Naive thymus-derived CD4-positive, alpha-beta T cell (primary cell): Measurements from ENCODE around the gene EIF6. TPM values are rescaled to one million over a fixed set of nuclear protein-coding genes. Genes with fewer than 3 reads are reported as not detected.

Source experiments
- ATAC-seq: fragments of 150-1000 bp; cut with Tn5 transposase; 2 replicates; pipeline ENCODE4 v1.10.0; 2021; ENCODE audit warnings: mild to moderate bottlenecking, moderate library complexity
- CTCF ChIA-PET: fragments of 350-600 bp; sonication (Branson Sonifier 250); formaldehyde crosslinking; loops from one replicate; lab custom pipeline; 2021; ENCODE audit warnings: antibody characterized with exemption; lab: Charles Lee
- POLR2A ChIA-PET: fragments of 350-600 bp; sonication (Branson Sonifier 250); formaldehyde crosslinking; loops from one replicate; lab custom pipeline; 2021; ENCODE audit warnings: antibody characterized with exemption, inconsistent platforms; lab: Charles Lee
- DNase-seq, 9 donors: peaks; one replicate each; pipeline versions ENCODE4 v3.0.0 to v3.0.0-alpha.2; 2020 to 2022; ENCODE audit warnings: mixed read lengths in 1 of 9
- H3K27ac ChIP-seq: one replicate; pipeline ENCODE4 v1.7.0; 2013; ENCODE audit warnings: mild to moderate bottlenecking, low read depth, low read length, moderate library complexity
- H3K27me3 ChIP-seq, 2 donors: one replicate each; pipeline ENCODE4 v1.7.0; 2013; ENCODE audit warnings: low read length in 2 of 2, mild to moderate bottlenecking in 2 of 2, moderate library complexity in 2 of 2; ENCODE audit not compliant: control insufficient read depth in 2 of 2, insufficient read depth in 2 of 2
- H3K36me3 ChIP-seq, 3 experiments: 1 replicate in 2 of 3; 2 replicates in 1 of 3; pipeline ENCODE4 v1.7.0; 2013; ENCODE audit warnings: low read length in 3 of 3, mild to moderate bottlenecking in 3 of 3, moderate library complexity in 1 of 3; ENCODE audit not compliant: insufficient read depth in 3 of 3, control insufficient read depth in 2 of 3
- H3K4me1 ChIP-seq, 2 donors: one replicate each; pipeline ENCODE4 v1.7.0; 2013; ENCODE audit warnings: low read length in 2 of 2, mild to moderate bottlenecking in 2 of 2, moderate library complexity in 1 of 2; ENCODE audit not compliant: control insufficient read depth in 2 of 2, insufficient read depth in 2 of 2
- H3K4me3 ChIP-seq: 2 replicates; pipeline ENCODE4 v1.7.0; 2013; ENCODE audit warnings: mild to moderate bottlenecking, low read length
- H3K9me3 ChIP-seq, 3 experiments: 1 replicate in 2 of 3; 2 replicates in 1 of 3; pipeline ENCODE4 v1.7.0; 2013; ENCODE audit warnings: low read length in 3 of 3; ENCODE audit not compliant: control insufficient read depth in 2 of 3
- H3K27ac Mint-ChIP-seq, 9 donors: one replicate each; pipeline ENCODE4 v1.8.0; 2020 to 2022; ENCODE audit warnings: mixed read lengths in 9 of 9, mild to moderate bottlenecking in 8 of 9, moderate library complexity in 5 of 9, inconsistent platforms in 2 of 9
- H3K27me3 Mint-ChIP-seq, 5 donors: one replicate each; pipeline ENCODE4 v1.8.0; 2021 to 2022; ENCODE audit warnings: mixed read lengths in 5 of 5, mild to moderate bottlenecking in 1 of 5
- H3K36me3 Mint-ChIP-seq, 5 donors: one replicate each; pipeline ENCODE4 v1.8.0; 2020 to 2022; ENCODE audit warnings: mixed read lengths in 5 of 5, mild to moderate bottlenecking in 3 of 5, inconsistent platforms in 1 of 5
- H3K4me1 Mint-ChIP-seq, 7 donors: one replicate each; pipeline ENCODE4 v1.8.0; 2020 to 2022; ENCODE audit warnings: mixed read lengths in 7 of 7, mild to moderate bottlenecking in 3 of 7, inconsistent platforms in 1 of 7
- H3K4me3 Mint-ChIP-seq, 10 donors: one replicate each; pipeline ENCODE4 v1.8.0; 2020 to 2022; ENCODE audit warnings: mild to moderate bottlenecking in 10 of 10, mixed read lengths in 10 of 10, moderate library complexity in 6 of 10, inconsistent platforms in 2 of 10
- H3K9me3 Mint-ChIP-seq, 11 donors: one replicate each; pipeline ENCODE4 v1.8.0; 2020 to 2022; ENCODE audit warnings: mixed read lengths in 11 of 11, mild to moderate bottlenecking in 4 of 11, inconsistent platforms in 1 of 11, moderate library complexity in 1 of 11
- intact Hi-C, 2 donors: fragments of 100-400 bp; cut with micrococcal nuclease; formaldehyde crosslinking; loops; one replicate each; pipeline ENCODE4 v1.15.1; 2023
- polyA plus RNA-seq, 2 donors: library from polyadenylated mRNA; unstranded; fragments of 300-500 nt; fragmentation: Illumina TruSeq; gene quantifications; one replicate each; pipeline ENCODE4 v1.2.3, GENCODE V29; 2021
- total RNA-seq, 6 experiments: library from RNA in 5 of 6; stranded (reverse) in 5 of 6; gene quantifications; 1 replicate in 5 of 6; 2 replicates in 1 of 6; pipeline ENCODE4 v1.2.3 and lab custom pipeline; 2021 to 2026

The EIF6 gene
- total and polyA plus RNA-seq, 7 experiments from 2014 or later = 35.4 to 150 (median 55.2) TPM

DNA sequence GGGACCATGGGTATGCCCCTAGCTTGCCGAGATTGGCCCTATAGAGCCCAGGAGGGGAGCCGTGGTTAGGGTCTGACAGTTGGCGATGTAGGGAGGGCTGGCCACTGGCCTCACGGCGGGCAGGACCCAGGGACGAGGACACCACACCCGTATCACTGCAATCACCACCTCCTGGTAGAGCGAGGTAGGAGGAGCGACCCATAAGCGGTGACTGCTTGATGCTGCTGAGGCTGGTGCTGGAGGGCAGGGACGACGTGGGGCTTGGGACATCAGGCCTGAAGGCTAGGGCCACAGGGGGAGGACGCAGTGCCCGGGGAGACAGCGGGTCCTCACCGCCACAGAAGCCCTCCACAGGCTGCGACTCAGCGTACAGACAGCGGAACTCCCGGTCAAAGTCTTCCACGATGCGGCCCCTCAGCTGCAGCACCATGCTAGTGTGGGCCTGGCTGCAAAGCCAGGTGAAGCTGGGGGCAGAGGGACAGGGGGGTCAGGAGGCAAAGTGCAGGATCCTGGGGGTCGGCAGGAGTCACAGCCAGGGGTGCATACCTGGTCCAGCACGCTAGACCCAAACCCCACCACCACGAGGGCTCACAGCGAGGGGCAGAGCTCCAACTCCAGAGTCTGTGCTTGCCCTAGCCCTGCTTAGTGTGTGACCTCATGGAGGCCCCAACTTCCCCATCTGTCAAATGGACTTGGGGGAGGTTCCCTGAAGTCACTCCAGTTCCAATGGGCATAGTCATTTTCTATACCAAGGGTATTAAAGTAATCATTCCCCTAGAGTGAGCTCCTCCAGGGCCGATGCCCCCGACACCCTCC lies 3.1 kb upstream of the EIF6 start:
- no peak overlapping the region for H3K4me3 ChIP-seq
- Mint-ChIP-seq H3K27ac (peak overlapping the region in 1 of 9 donors; percentile 33), H3K27me3 (peaks cover 0 to 4% (median 0%) of the 10 kb centered on the region in 5 donors), H3K9me3 (no peaks in the 10 kb centered on the region), H3K4me3 (peak overlapping the region in 1 of 10 donors; percentile 51), H3K36me3 (peaks cover 0 to 2% (median 0%) of the 10 kb centered on the region in 5 donors), H3K4me1 (peaks cover 14 to 26% (median 21%) of the 10 kb centered on the region in 7 donors)
- H3K27ac ChIP-seq = no peak overlapping the region
- no peaks in the 10 kb centered on the region for H3K36me3 ChIP-seq
- ATAC-seq (no peak), DNase-seq (no peak)
- no peaks in the 10 kb centered on the region for H3K27me3 ChIP-seq
- ChIA-PET CTCF (interaction anchor here (0.6 kb wide), 2 partner anchors 58 to 633 kb away, joined by 3 read pairs; no protein-coding TSS in a partner anchor), POLR2A (interaction anchor here (1.8 kb wide), 1 partner anchor 10 kb away, joined by 7 read pairs; the partner anchor contains the start of gene MMP24OS)
- peaks cover 7 to 8% of the 10 kb centered on the region in 2 donors for H3K4me1 ChIP-seq
- intact Hi-C loops = no loop called here
- no peaks in the 10 kb centered on the region for H3K9me3 ChIP-seq

GRCh38 chr20:35286899-35287508 lies 2.4 kb upstream of the EIF6 start:
- Histone ChIP-seq H3K9me3 (no peaks in the 10 kb centered on the region), H3K27ac (no peak overlapping the region), H3K27me3 (no peaks in the 10 kb centered on the region), H3K36me3 (no peaks in the 10 kb centered on the region), H3K4me3 (no peak overlapping the region), H3K4me1 (peaks cover 7 to 8% of the 10 kb centered on the region in 2 donors)
- no peak for DNase-seq
- Mint-ChIP-seq H3K27me3 (no peaks in the 10 kb centered on the region), H3K4me1 (peaks cover 14 to 33% (median 25%) of the 10 kb centered on the region in 7 donors), H3K36me3 (peaks cover 0 to 5% (median 0%) of the 10 kb centered on the region in 5 donors), H3K9me3 (no peaks in the 10 kb centered on the region), H3K27ac (no peak overlapping the region), H3K4me3 (peak overlapping the region in 1 of 10 donors; percentile 51)
- CTCF ChIA-PET = no interaction called here
- intact Hi-C loops = no loop called here
- no peak for ATAC-seq
- POLR2A ChIA-PET = interaction anchor here (1.8 kb wide), 1 partner anchor 9 kb away, joined by 7 read pairs; the partner anchor contains the start of gene MMP24OS

DNA sequence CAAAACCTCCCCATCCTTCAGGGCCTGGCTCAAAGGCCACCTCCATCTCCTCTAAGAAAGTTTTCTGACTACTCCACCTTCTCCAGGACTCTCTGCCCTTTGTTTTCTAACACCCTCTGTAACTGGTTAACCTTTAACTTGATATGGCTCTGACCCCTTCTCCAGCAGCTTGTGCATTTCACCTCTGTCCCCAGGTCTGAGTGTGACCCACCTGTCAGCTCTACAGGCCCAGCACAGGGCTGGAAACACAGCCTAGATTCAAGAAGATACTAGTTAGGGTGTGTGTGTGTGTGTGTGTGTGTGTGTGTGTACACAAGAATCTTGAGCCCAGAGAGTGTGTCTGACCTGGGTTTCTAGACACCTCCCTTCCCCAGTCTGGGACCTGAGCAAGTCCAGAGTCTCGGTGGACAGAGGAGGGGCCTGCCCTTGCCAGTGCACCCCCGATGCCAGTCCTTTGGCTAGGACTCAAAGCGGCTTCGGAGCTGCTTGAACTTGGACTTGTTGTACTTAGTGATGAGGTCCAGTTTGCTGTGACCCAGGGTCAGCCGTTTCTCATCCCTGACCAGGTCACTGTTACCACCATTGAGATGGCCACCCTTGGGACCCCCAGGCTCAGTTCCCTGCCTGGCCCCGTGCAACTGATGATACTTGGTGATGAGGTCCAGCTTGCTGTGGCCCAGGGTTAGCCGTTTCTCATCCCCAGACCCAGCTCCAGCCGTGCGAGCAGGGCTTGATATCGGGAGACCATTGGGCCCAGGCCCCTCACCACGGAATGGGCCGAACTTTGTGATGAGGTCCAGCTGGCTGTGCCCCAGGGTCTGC lies 1.7 kb upstream of the EIF6 start:
- Histone ChIP-seq H3K4me3 (no peak overlapping the region), H3K4me1 (peaks cover 7 to 8% of the 10 kb centered on the region in 2 donors), H3K36me3 (no peaks in the 10 kb centered on the region), H3K27me3 (no peaks in the 10 kb centered on the region), H3K9me3 (no peaks in the 10 kb centered on the region), H3K27ac (peak overlapping the region; percentile 7)
- Mint-ChIP-seq H3K27ac (peak overlapping the region; percentile 43 to 94 (median 75)), H3K9me3 (no peaks in the 10 kb centered on the region), H3K27me3 (no peaks in the 10 kb centered on the region), H3K4me3 (peak overlapping the region; percentile 71 to 96 (median 90)), H3K4me1 (peaks cover 14 to 37% (median 25%) of the 10 kb centered on the region in 7 donors), H3K36me3 (peaks cover 0 to 6% (median 0%) of the 10 kb centered on the region in 5 donors)
- DNase-seq (no peak), ATAC-seq (no peak)
- intact Hi-C loops = no loop called here
- POLR2A ChIA-PET = no interaction called here
- CTCF ChIA-PET = no interaction called here

DNA sequence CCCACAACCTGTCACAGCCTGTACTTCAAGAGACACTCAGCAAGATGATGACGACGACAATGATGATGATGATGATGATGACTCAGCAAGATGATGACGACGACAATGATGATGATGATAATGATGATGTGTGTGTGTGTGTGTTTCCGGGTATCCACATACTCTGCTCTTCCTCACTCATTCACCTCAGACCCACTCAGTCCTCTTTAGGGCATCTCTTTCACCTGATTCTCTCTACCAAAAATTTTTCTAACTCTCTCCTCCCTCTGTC lies 1.2 kb upstream of the EIF6 start:
- intact Hi-C loops = loop anchor here (2.0 kb wide), 4 partner anchors 19 to 669 kb away; partner anchors contain the start of genes SCAND1 (in 1 of the 2) and TRPC4AP (in 1 of the 2)
- ChIA-PET POLR2A (no interaction called here), CTCF (no interaction called here)
- H3K27ac Mint-ChIP-seq = peak overlapping the region; percentile 43 to 94 (median 75)
- Histone ChIP-seq H3K9me3 (no peaks in the 10 kb centered on the region), H3K27me3 (no peaks in the 10 kb centered on the region), H3K27ac (peak overlapping the region; percentile 7), H3K4me1 (peaks cover 7 to 8% of the 10 kb centered on the region in 2 donors), H3K36me3 (peaks cover 0 to under 1% (median 0%) of the 10 kb centered on the region in 3 experiments), H3K4me3 (no peak overlapping the region)
- peak overlapping the region; percentile 71 to 96 (median 90) for H3K4me3 Mint-ChIP-seq
- no peak for ATAC-seq
- peaks cover 0 to 6% (median 0%) of the 10 kb centered on the region in 5 donors for H3K36me3 Mint-ChIP-seq
- H3K27me3 Mint-ChIP-seq = no peaks in the 10 kb centered on the region
- no peaks in the 10 kb centered on the region for H3K9me3 Mint-ChIP-seq
- H3K4me1 Mint-ChIP-seq = peaks cover 14 to 37% (median 25%) of the 10 kb centered on the region in 7 donors
- no peak for DNase-seq

DNA sequence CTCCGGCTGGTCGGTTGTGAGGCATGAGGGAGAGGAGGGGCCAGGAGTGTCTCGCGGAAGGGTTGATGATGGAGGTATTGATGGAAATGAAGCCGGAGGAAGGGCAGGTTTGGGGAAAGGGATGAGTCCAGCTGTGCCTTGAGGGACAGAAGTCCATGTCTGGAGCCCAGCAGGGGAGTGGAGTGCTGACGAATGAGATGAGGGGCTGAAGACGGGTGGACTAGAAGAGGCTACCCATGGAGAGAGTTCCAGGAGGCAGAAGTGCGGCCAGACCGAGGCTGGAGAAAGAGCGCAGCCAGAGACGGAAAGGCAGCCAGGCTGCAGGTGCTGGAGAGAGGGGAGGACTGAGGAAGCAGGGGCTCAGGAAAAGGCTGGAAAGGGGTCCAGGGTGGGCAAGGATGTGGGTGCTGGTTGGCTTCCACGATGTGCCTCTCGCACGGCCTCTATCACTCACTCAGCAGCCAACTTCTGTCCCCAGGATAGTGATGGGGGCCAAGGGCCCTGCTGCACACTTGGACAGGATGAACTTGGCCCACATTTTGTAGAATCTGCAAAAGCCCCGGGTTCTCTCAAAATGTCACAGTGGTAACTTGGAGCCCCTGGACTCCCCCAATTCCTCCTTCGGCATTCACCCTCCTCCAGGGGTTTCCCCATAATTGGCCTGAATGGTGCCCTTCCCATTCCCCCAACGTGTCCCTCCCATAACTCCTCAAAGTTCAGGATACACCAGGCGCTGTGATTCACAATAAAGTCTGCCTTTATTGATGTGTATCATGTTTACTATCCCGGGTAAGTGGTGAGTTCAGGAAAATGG lies 627 bp upstream of the EIF6 start:
- Mint-ChIP-seq H3K4me3 (peak overlapping the region; percentile 71 to 96 (median 91)), H3K27me3 (no peaks in the 10 kb centered on the region), H3K4me1 (peaks cover 16 to 38% (median 27%) of the 10 kb centered on the region in 7 donors), H3K27ac (peak overlapping the region; percentile 79 to 94 (median 87)), H3K9me3 (no peaks in the 10 kb centered on the region), H3K36me3 (peaks cover 2 to 7% (median 2%) of the 10 kb centered on the region in 5 donors)
- ATAC-seq = no peak
- Histone ChIP-seq H3K36me3 (peaks cover 0 to 6% (median 0%) of the 10 kb centered on the region in 3 experiments), H3K27me3 (no peaks in the 10 kb centered on the region), H3K9me3 (no peaks in the 10 kb centered on the region), H3K27ac (peak overlapping the region; percentile 89), H3K4me1 (peaks cover 7 to 8% of the 10 kb centered on the region in 2 donors), H3K4me3 (peak overlapping the region; percentile 56)
- ChIA-PET CTCF (interaction anchor here (1.1 kb wide), 1 partner anchor 19 kb away, joined by 5 read pairs; no protein-coding TSS in a partner anchor), POLR2A (interaction anchor here (0.9 to 1.4 kb wide), 5 partner anchors 8 to 669 kb away, joined by 3 to 6 read pairs (median 3); partner anchors contain the start of gene SCAND1)
- no peak for DNase-seq
- intact Hi-C loops = loop anchor here (2.0 to 5.0 kb wide), 5 partner anchors 20 to 782 kb away; partner anchors contain the start of genes SCAND1 (in 1 of the 2) and TRPC4AP (in 1 of the 2)
